Hepatocyte (in vitro differentiated cells): ENCODE measurements around the gene PNKP. TPM values are rescaled to one million over a fixed set of nuclear protein-coding genes. Genes with fewer than 3 reads are reported as not detected.

Experiments used
- DNase-seq: peaks from one replicate; pipeline ENCODE4 v3.0.0-alpha.2; 2016; ENCODE audit warnings: low spot score
- H2AFZ ChIP-seq: fragments of 200-600 bp; sonication (generic); 2 replicates; pipeline ENCODE4 v1.6.0; 2016; ENCODE audit warnings: antibody characterized with exemption, mild to moderate bottlenecking
- H3K27ac ChIP-seq: fragments of 200-600 bp; sonication (generic); 2 replicates; pipeline ENCODE4 v1.5.1; 2016; ENCODE audit warnings: mild to moderate bottlenecking
- H3K27me3 ChIP-seq: fragments of 200-600 bp; sonication (generic); 2 replicates; pipeline ENCODE4 v1.6.1; 2016
- H3K36me3 ChIP-seq: fragments of 200-600 bp; sonication (generic); replicated peaks from 2 replicates; pipeline ENCODE4 v1.5.1; 2016; ENCODE audit warnings: low read depth; ENCODE audit not compliant: insufficient read depth
- H3K4me1 ChIP-seq: fragments of 200-600 bp; sonication (generic); 2 replicates; pipeline ENCODE4 v1.5.1; 2016; ENCODE audit warnings: mild to moderate bottlenecking, moderate library complexity; ENCODE audit not compliant: insufficient read depth
- H3K4me2 ChIP-seq: fragments of 200-600 bp; sonication (generic); 2 replicates; pipeline ENCODE4 v1.6.0; 2016
- H3K4me3 ChIP-seq: fragments of 200-600 bp; sonication (generic); 2 replicates; pipeline ENCODE4 v1.5.1; 2016; ENCODE audit warnings: mild to moderate bottlenecking
- H3K79me2 ChIP-seq: fragments of 200-600 bp; sonication (generic); 2 replicates; pipeline ENCODE4 v1.6.0; 2017; ENCODE audit warnings: mild to moderate bottlenecking
- H3K9me2 ChIP-seq: fragments of 200-600 bp; sonication (generic); replicated peaks from 2 replicates; pipeline ENCODE4 v1.6.0; 2017; ENCODE audit warnings: mild to moderate bottlenecking; ENCODE audit not compliant: insufficient read depth
- H3K9me3 ChIP-seq: fragments of 200-600 bp; sonication (generic); 2 replicates; pipeline ENCODE4 v1.5.1; 2016; ENCODE audit warnings: low read depth, mild to moderate bottlenecking
- H4K20me1 ChIP-seq: fragments of 200-600 bp; sonication (generic); 2 replicates; pipeline ENCODE4 v1.6.0; 2016; ENCODE audit warnings: mild to moderate bottlenecking; ENCODE audit not compliant: insufficient read depth, poor library complexity, severe bottlenecking
- EZH2 ChIP-seq: fragments of 200-600 bp; sonication (generic); IDR thresholded peaks from 2 replicates; pipeline ENCODE4 v1.6.1; 2016; ENCODE audit warnings: antibody characterized with exemption, mild to moderate bottlenecking, borderline replicate concordance
- EZH2phosphoT487 ChIP-seq: fragments of 200-600 bp; sonication (generic); IDR thresholded peaks from one replicate; pipeline ENCODE4 v1.6.1; 2018; ENCODE audit warnings: antibody characterized with exemption, mild to moderate bottlenecking, low read depth, moderate library complexity; ENCODE audit not compliant: unreplicated experiment, severe bottlenecking
- WGBS: methylation state at CpG from one replicate; pipeline ENCODE4 v1.1.6; 2016; ENCODE audit warnings: low lambda C conversion rate; ENCODE audit errors: missing lambda C conversion rate; 5-methylcytosine and 5-hydroxymethylcytosine counted together
- polyA plus RNA-seq: library from polyadenylated mRNA; unstranded; fragments of >200 nt; fragmentation: Nextera tagmentation; extraction: Ambion mirVana; gene quantifications from 2 replicates; pipeline ENCODE4 v1.2.1, GENCODE V29; 2016
- total RNA-seq: library from RNA; depleted of rRNA; stranded (reverse); fragments of >200 nt; gene quantifications from 2 replicates; pipeline ENCODE4 v1.2.3, GENCODE V29; 2014
- TF ChIP-seq, protein P1 (sequence below): fragments of 200-600 bp; sonication (generic); IDR thresholded peaks from 2 replicates; pipeline ENCODE4 v1.5.1; 2016; ENCODE audit warnings: antibody characterized with exemption, mild to moderate bottlenecking; ENCODE audit not compliant: poor library complexity

The PNKP gene
- total and polyA plus RNA-seq, 2 experiments from 2014 or later = 27.0 to 68.6 TPM

DNA sequence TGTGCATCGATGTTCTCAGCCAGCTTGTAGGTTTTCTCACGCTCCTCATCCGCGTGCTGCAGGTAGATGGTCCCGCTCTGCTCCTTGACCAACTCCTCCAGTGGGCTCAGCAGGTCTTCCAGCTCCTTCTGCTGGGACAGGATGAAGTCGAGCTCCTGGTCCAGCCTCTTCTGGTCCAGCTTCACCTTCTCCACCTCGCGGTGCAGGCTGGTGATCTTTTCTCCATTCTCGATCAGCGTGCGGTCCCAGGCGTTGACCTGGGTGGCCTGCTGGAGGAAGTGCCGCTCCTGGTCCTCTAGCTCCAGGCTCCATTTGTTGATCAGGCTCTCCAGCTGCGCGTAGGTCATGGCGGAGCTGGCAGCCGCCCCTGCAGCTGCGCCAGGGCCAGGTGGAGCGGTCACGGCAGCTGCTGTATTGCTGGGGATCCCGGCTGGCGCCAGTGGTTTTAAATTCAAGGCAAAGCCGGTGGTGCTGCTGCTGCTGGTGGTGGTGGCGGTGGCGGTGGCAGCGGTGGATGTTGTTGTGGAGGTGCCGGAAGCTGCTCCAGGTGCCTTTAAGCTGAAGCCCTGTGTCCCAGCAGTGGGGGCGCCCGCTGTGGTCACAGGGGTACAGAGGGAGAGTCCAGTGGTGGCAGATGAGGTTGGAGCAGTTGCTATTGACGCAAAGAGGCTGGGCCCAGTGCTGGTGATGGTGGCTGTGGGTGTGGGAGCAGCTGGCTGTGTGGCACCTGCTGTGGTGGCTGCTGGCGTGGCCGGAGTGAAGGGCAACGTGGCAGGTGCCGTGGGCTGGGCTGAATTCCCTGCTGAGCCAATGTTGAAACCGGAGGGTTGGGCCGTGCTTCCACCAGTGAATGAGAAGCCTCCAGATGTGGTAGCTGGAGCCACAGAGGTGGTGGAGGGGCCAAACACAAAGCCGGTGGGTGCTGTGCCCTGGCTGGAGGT lies 41.4 kb upstream of the PNKP start:
- no peak overlapping the region for H3K4me2 ChIP-seq
- peaks cover 10% of the 10 kb centered on the region for H3K4me1 ChIP-seq
- WGBS = 97% methylated on average over 37 of the region's 37 CpGs
- H3K27ac ChIP-seq = no peak overlapping the region
- H3K36me3 ChIP-seq = no peaks in the 10 kb centered on the region
- DNase-seq = no peak
- no peaks in the 10 kb centered on the region for H4K20me1 ChIP-seq
- no peaks in the 10 kb centered on the region for H3K9me3 ChIP-seq
- H3K79me2 ChIP-seq = no peaks in the 10 kb centered on the region
- H2AFZ ChIP-seq = no peak overlapping the region
- no peaks in the 10 kb centered on the region for H3K27me3 ChIP-seq
- H3K9me2 ChIP-seq = no peaks in the 10 kb centered on the region
- no peak for TF ChIP-seq EZH2
- TF ChIP-seq, protein P1, sequence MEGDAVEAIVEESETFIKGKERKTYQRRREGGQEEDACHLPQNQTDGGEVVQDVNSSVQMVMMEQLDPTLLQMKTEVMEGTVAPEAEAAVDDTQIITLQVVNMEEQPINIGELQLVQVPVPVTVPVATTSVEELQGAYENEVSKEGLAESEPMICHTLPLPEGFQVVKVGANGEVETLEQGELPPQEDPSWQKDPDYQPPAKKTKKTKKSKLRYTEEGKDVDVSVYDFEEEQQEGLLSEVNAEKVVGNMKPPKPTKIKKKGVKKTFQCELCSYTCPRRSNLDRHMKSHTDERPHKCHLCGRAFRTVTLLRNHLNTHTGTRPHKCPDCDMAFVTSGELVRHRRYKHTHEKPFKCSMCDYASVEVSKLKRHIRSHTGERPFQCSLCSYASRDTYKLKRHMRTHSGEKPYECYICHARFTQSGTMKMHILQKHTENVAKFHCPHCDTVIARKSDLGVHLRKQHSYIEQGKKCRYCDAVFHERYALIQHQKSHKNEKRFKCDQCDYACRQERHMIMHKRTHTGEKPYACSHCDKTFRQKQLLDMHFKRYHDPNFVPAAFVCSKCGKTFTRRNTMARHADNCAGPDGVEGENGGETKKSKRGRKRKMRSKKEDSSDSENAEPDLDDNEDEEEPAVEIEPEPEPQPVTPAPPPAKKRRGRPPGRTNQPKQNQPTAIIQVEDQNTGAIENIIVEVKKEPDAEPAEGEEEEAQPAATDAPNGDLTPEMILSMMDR = no peak
- no peak for TF ChIP-seq EZH2phosphoT487
- H3K4me3 ChIP-seq = no peak overlapping the region

DNA sequence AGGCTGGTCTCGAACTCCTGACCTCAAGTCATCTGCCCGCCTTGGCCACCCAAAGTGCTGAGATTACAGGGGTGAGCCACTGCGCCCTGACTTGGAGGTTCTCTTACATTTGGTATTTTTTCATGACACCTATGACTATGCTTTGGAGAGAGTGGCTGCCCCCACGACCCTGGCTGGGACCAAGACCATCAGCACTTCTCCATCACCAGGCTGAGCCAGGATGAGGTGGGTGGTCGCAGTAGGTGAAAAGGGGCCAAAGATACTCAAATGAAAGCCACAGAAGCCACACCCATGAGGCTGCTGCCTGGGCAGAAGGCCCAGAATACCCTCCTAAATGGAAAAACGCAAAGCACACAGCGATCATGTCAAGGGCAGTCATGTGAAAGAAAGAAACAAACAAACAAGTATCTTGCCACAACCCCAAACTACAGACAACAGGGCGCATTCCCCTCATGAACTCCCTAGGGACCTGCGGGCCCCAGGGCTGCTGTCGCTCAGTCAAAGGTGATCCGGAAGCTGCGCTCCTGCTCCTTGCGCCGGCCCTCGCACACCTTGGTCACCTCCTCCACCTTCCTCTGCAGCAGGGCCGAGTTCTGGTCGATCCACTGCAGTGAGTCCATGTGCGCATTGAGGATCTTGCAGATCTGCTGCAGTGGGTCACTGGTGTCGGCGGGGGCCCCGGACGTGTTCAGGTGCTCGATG lies 40.5 kb upstream of the PNKP start:
- no peaks in the 10 kb centered on the region for H3K9me3 ChIP-seq
- H2AFZ ChIP-seq = no peak overlapping the region
- over 99% methylated on average over 23 of the region's 23 CpGs for WGBS
- no peak for DNase-seq
- no peak for TF ChIP-seq EZH2
- TF ChIP-seq, protein P1 = no peak
- no peak for TF ChIP-seq EZH2phosphoT487
- no peak overlapping the region for H3K27ac ChIP-seq
- H3K4me1 ChIP-seq = peaks cover 3% of the 10 kb centered on the region
- no peaks in the 10 kb centered on the region for H3K9me2 ChIP-seq
- no peaks in the 10 kb centered on the region for H3K79me2 ChIP-seq
- H3K27me3 ChIP-seq = no peaks in the 10 kb centered on the region
- H3K4me2 ChIP-seq = no peak overlapping the region
- H3K4me3 ChIP-seq = no peak overlapping the region
- H3K36me3 ChIP-seq = no peaks in the 10 kb centered on the region
- H4K20me1 ChIP-seq = no peaks in the 10 kb centered on the region

DNA sequence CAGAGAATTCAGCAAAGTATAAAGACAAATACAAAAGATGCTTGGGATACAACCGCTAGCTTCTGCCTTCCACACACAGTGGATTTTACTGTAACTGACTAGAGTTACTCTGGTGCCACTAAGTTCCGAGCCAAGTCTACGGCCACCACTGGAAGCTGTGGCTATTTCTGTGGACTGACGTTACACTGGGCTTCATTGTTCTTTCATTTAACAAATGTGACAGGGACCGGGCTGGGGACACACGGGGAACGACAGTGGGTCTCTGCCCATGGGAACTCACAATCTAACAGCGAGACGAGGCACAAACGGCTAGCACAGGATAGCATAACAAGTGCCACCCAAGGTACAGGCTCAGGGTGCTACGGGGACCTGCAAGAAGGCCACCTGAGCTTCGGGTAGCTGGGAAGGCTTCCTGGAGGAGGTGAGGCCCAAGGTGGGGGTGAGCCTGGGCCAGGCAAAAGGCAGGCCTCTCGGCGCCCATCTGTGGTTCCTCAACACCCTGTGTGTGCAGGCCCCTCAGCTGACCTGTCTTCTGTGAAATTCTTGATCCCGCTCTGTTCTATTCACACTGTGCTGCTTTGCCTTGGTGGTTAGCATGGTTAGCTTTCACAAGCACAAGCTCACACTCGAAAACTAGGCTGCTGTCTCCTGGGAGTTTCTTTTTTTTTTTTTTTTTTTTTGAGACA lies 39.6 kb upstream of the PNKP start:
- Histone ChIP-seq H3K79me2 (no peaks in the 10 kb centered on the region), H4K20me1 (no peaks in the 10 kb centered on the region), H3K4me2 (no peak overlapping the region), H2AFZ (no peak overlapping the region), H3K4me1 (no peaks in the 10 kb centered on the region), H3K9me2 (no peaks in the 10 kb centered on the region), H3K36me3 (no peaks in the 10 kb centered on the region), H3K9me3 (no peaks in the 10 kb centered on the region), H3K4me3 (no peak overlapping the region), H3K27me3 (no peaks in the 10 kb centered on the region), H3K27ac (no peak overlapping the region)
- WGBS = 96% methylated on average over 15 of the region's 16 CpGs
- DNase-seq = no peak
- TF ChIP-seq, protein P1 = no peak
- no peak for TF ChIP-seq EZH2
- TF ChIP-seq EZH2phosphoT487 = no peak
